ENCODE measurements around the gene RP9. TPM values are rescaled to one million over a fixed set of nuclear protein-coding genes. Genes with fewer than 3 reads are reported as not detected.

Gene RP9
- total RNA-seq, 4 donors from 2014 or later = 4.7 to 11.7 (median 10.1) TPM

- H3K36me3 ChIP-seq = peaks cover 0 to 10% of the 10 kb centered on the region in 2 donors
- H3K4me1 ChIP-seq = peaks cover 0 to 4% (median 0%) of the 10 kb centered on the region in 3 donors
- H3K27me3 ChIP-seq = no peaks in the 10 kb centered on the region
- no peaks in the 10 kb centered on the region for H3K9me3 ChIP-seq
- H3K4me3 ChIP-seq = no peak overlapping the region
- no peak overlapping the region for H3K27ac ChIP-seq
- TF ChIP-seq EP300 (IDR thresholded peaks at IDR 0.05) (no peak), POLR2AphosphoS5 (IDR thresholded peaks at IDR 0.05) (no peak), CTCF (IDR thresholded peaks at IDR 0.05) (no peak), POLR2A (IDR thresholded peaks at IDR 0.05) (no peak)
- WGBS, 2 donors (ENCODE audit: low coverage in 1 of 2) = 87 to 92% methylated on average over 3 of the region's 3 CpGs
- ATAC-seq = no peak
Observed at GRCh38 chr7:33152087-33152486, 42.9 kb upstream of the RP9 start.

- WGBS, 2 donors (ENCODE audit: low coverage in 1 of 2) = 85 to 91% methylated on average over 5 of the region's 5 CpGs
- H3K27ac ChIP-seq = no peak overlapping the region
- H3K4me1 ChIP-seq = peaks cover 0 to 7% (median 0%) of the 10 kb centered on the region in 3 donors
- no peaks in the 10 kb centered on the region for H3K27me3 ChIP-seq
- H3K36me3 ChIP-seq = no peaks in the 10 kb centered on the region
- TF ChIP-seq CTCF (IDR thresholded peaks at IDR 0.05) (no peak), EP300 (IDR thresholded peaks at IDR 0.05) (no peak), POLR2A (IDR thresholded peaks at IDR 0.05) (no peak)
- ATAC-seq = no peak
- no peaks in the 10 kb centered on the region for H3K9me3 ChIP-seq
- no peak overlapping the region for H3K4me3 ChIP-seq
Observed at GRCh38 chr7:33145156-33145555, 36.0 kb upstream of the RP9 start.

DNA sequence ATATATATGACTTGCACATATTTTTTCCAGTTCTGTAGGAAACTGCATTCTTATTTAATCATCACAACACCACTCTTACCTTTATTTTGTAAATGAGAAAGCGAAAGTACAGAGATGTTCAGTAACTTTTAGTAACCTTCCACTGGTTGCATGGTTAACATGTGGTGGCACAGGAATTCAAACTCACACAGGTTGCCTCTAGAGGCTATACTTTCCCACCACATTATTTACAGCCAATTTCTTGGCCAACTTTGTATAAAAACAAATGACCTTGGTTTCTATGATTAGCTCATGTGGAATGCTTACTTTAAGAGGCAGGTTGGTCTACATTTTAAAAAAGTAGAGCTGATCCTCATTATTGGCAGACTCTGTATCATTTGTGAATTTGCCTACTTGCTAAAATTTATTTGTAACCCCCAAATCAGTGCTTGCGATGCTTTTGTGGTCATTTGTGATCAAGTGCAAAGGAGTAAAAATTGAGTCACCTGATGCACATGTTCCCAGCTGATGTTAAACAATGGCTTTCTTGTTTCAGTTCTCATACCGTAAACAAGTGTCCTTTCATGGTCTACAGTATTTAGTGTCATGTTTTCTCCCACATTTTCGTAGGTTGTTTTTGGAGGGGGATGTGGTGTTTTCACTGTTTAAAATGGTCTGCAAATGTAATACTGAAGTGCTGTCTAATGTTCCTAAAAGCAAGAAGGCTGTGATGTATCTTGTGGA, 35.0 kb upstream of the RP9 start:
- 63 to 80% methylated on average over 4 of the region's 4 CpGs for WGBS, 2 donors (ENCODE audit: low coverage in 1 of 2)
- no peak for ATAC-seq

DNA sequence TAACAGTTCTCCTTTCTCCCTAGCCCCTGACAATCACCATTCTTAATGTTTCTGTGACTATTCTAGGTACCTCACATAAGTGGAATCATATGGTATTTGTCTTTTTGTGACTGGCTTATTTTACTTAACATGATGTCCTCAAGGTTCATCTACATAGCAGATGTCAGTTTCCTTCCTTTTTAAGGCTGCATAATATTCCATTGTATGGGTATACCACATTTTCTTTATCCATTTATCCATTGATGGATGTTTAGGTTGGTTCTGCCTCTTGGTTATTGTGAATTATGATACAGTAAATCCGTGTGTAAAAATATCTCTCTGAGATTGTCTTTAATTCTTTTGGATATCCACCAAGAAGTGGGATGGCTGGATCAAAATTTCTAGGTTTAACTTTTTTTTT, 33.4 kb upstream of the RP9 start:
- ATAC-seq = no peak
- Histone ChIP-seq H3K36me3 (no peaks in the 10 kb centered on the region), H3K4me3 (no peak overlapping the region), H3K4me1 (peaks cover 0 to 7% (median 0%) of the 10 kb centered on the region in 3 donors), H3K9me3 (no peaks in the 10 kb centered on the region), H3K27me3 (no peaks in the 10 kb centered on the region), H3K27ac (no peak overlapping the region)
- TF ChIP-seq EP300 (IDR thresholded peaks at IDR 0.05) (no peak), POLR2AphosphoS5 (IDR thresholded peaks at IDR 0.05) (no peak), CTCF (IDR thresholded peaks at IDR 0.05) (no peak), POLR2A (IDR thresholded peaks at IDR 0.05) (no peak)
- WGBS, 2 donors (ENCODE audit: low coverage in 1 of 2) = 92 to 100% methylated on average over 1 of the region's 1 CpG

More for the DNA sequence above, 35.0 kb upstream of the RP9 start:
- H3K27ac ChIP-seq = no peak overlapping the region
- no peak overlapping the region for H3K4me3 ChIP-seq
- TF ChIP-seq POLR2AphosphoS5 (IDR thresholded peaks at IDR 0.05) (no peak), EP300 (IDR thresholded peaks at IDR 0.05) (no peak), POLR2A (IDR thresholded peaks at IDR 0.05) (no peak), CTCF (IDR thresholded peaks at IDR 0.05) (no peak)
- no peaks in the 10 kb centered on the region for H3K36me3 ChIP-seq
- H3K9me3 ChIP-seq = no peaks in the 10 kb centered on the region
- H3K4me1 ChIP-seq = peaks cover 0 to 7% (median 0%) of the 10 kb centered on the region in 3 donors
- H3K27me3 ChIP-seq = no peaks in the 10 kb centered on the region

GRCh38 chr7:33137103-33137502, 27.9 kb upstream of the RP9 start:
- no peak for ATAC-seq
- Histone ChIP-seq H3K27ac (no peak overlapping the region), H3K9me3 (no peaks in the 10 kb centered on the region), H3K36me3 (no peaks in the 10 kb centered on the region), H3K4me1 (peaks cover 0 to 6% (median 0%) of the 10 kb centered on the region in 3 donors), H3K27me3 (no peaks in the 10 kb centered on the region), H3K4me3 (no peak overlapping the region)
- 83 to 90% methylated on average over 1 to 2 of the region's 15 CpGs for WGBS, 2 donors (ENCODE audit: low coverage in 1 of 2)
- TF ChIP-seq EP300 (IDR thresholded peaks at IDR 0.05) = no peak
- no peak for TF ChIP-seq CTCF (IDR thresholded peaks at IDR 0.05)
- TF ChIP-seq POLR2AphosphoS5 (IDR thresholded peaks at IDR 0.05) = no peak
- TF ChIP-seq POLR2A (IDR thresholded peaks at IDR 0.05) = no peak

Measured in gastroesophageal sphincter (tissue), 4 donors.